ENCODE data around the gene CD300LF. TPM values are rescaled to one million over a fixed set of nuclear protein-coding genes. Genes with fewer than 3 reads are reported as not detected.

The CD300LF gene
- total and polyA plus RNA-seq, 10 of the 15 experiments (the other 5 are each of a cell fraction or from before 2014, with no cell fraction given), result 0.15 TPM; not detected in 9

DNA sequence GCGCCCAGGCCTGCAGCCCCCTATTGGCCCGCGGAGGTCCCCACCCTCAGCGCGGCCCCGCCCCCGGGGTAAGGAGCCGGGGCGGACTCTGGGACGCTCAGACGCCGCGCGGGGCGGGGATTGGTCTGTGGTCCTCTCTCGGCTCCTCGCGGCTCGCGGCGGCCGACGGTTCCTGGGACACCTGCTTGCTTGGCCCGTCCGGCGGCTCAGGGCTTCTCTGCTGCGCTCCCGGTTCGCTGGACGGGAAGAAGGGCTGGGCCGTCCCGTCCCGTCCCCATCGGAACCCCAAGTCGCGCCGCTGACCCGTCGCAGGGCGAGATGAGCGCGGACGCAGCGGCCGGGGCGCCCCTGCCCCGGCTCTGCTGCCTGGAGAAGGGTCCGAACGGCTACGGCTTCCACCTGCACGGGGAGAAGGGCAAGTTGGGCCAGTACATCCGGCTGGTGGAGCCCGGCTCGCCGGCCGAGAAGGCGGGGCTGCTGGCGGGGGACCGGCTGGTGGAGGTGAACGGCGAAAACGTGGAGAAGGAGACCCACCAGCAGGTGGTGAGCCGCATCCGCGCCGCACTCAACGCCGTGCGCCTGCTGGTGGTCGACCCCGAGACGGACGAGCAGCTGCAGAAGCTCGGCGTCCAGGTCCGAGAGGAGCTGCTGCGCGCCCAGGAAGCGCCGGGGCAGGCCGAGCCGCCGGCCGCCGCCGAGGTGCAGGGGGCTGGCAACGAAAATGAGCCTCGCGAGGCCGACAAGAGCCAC, 36.0 kb upstream of the CD300LF start, which contains the start of gene NHERF1:
Gene NHERF1 (plus strand): TSS at position 100 of the 750 bp plus-strand sequence. CDS start 219 bp downstream, at position 319.
- Histone ChIP-seq H3K27ac (ENCODE audit: control insufficient read depth, insufficient read depth) (peak within 1 kb of the TSS; percentile 64), H4K20me1 (ENCODE audit: control insufficient read depth, insufficient read depth) (no peaks in the 10 kb centered on the region), H3K4me2 (ENCODE audit: control insufficient read depth, insufficient read depth) (peak within 1 kb of the TSS; percentile 92), H3K9me3 (replicated peaks; ENCODE audit: control insufficient read depth, insufficient read depth, low read length) (no peaks in the 10 kb centered on the region), H3K79me2 (ENCODE audit: control insufficient read depth, insufficient read depth, low read length) (peaks cover 33% of the 10 kb centered on the region), H3K9ac (ENCODE audit: control insufficient read depth, insufficient read depth, low read length) (peak within 1 kb of the TSS; percentile 73), H3K27me3 (replicated peaks in 1 of 2; ENCODE audit: control insufficient read depth in 2 of 2, insufficient read depth in 2 of 2, low read length in 1 of 2) (no peaks in the 10 kb centered on the region), H3K4me1 (ENCODE audit: control insufficient read depth, insufficient read depth, low read length) (peaks cover 6% of the 10 kb centered on the region), H2AFZ (ENCODE audit: control insufficient read depth, low read depth, low read length) (peak within 1 kb of the TSS; percentile 71), H3K4me3 (peak within 1 kb of the TSS; percentile 96), H3K36me3 (ENCODE audit: control insufficient read depth in 2 of 2, insufficient read depth in 2 of 2, low read length in 1 of 2) (no peaks in the 10 kb centered on the region)
- ATAC-seq, result peak; percentile 96
- BruUV-seq (replicated peaks), result TSS peak; percentile 83
- CTCF ChIA-PET, result interaction anchor here (0.7 to 4.3 kb wide), 11 partner anchors 10 to 1418 kb away, joined by 3 to 43 read pairs (median 7); partner anchors contain the start of gene RAB37
- POLR2A ChIA-PET, result interaction anchor here (0.7 to 3.4 kb wide), 4 partner anchors 11 to 124 kb away, joined by 3 to 16 read pairs (median 9); partner anchors contain the start of genes FDXR and NAT9
- in situ Hi-C loops (cut with MboI) (no loop called here), intact Hi-C loops (cut with micrococcal nuclease; ENCODE audit: unreplicated experiment) (no loop called here)
- FAIRE-seq, result no peak
- DNase-seq (ENCODE audit: low read depth, low spot score), result peak; percentile 60
- WGBS (ENCODE audit: insufficient coverage, insufficient replicate concordance, low lambda C conversion rate, missing lambda C conversion rate), result under 1% methylated on average over 52 of the region's 90 CpGs
- RAD21 ChIA-PET (ENCODE audit: unreplicated experiment), result interaction anchor here (0.6 to 2.9 kb wide), 6 partner anchors 11 to 130 kb away, joined by 3 to 11 read pairs (median 6); partner anchors contain the start of gene FDXR
- SMC1A ChIA-PET (ENCODE audit: uncharacterized antibody, unreplicated experiment), result interaction anchor here (0.9 to 3.1 kb wide), 7 partner anchors 11 to 91 kb away, joined by 3 to 10 read pairs (median 6); partner anchors contain the start of genes NAT9 and RAB37
- TF ChIP-seq, protein P1, sequence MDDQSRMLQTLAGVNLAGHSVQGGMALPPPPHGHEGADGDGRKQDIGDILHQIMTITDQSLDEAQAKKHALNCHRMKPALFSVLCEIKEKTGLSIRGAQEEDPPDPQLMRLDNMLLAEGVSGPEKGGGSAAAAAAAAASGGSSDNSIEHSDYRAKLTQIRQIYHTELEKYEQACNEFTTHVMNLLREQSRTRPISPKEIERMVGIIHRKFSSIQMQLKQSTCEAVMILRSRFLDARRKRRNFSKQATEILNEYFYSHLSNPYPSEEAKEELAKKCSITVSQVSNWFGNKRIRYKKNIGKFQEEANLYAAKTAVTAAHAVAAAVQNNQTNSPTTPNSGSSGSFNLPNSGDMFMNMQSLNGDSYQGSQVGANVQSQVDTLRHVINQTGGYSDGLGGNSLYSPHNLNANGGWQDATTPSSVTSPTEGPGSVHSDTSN (IDR thresholded peaks at IDR 0.05; ENCODE audit: insufficient replicate concordance, low read depth, low read length), result no peak
- TF ChIP-seq HDAC6 (IDR thresholded peaks at IDR 0.05; ENCODE audit: unreplicated experiment), result peak; percentile 28
- no peak for TF ChIP-seq EED (IDR thresholded peaks at IDR 0.05; ENCODE audit: low read depth)
- no peak for TF ChIP-seq HCFC1 (IDR thresholded peaks at IDR 0.05; ENCODE audit: low read length)
- TF ChIP-seq NFIC (IDR thresholded peaks at IDR 0.05; ENCODE audit: low read depth, low read length), result no peak
- no peak for TF ChIP-seq SIX5 (IDR thresholded peaks at IDR 0.05; ENCODE audit: low read depth, low read length, severe bottlenecking)
- no peak for TF ChIP-seq MTA3 (IDR thresholded peaks at IDR 0.05; ENCODE audit: borderline replicate concordance, low read length)
- TF ChIP-seq FOS (IDR thresholded peaks at IDR 0.05; ENCODE audit: borderline replicate concordance, extremely low read depth, insufficient read length), result no peak
- TF ChIP-seq NR2F1 (conservative IDR thresholded peaks at IDR 0.05), result peak; percentile 43; the same call in 1 of the 2 replicates
- no peak for TF ChIP-seq ZBTB4 (CRISPR knock-in tag; IDR thresholded peaks at IDR 0.05)
- no peak for TF ChIP-seq PKNOX1 (IDR thresholded peaks at IDR 0.05)
- peak; percentile 64; the same call in 1 of the 2 replicates for TF ChIP-seq SMAD5 (IDR thresholded peaks at IDR 0.05; ENCODE audit: low read depth)
- TF ChIP-seq, protein P2, sequence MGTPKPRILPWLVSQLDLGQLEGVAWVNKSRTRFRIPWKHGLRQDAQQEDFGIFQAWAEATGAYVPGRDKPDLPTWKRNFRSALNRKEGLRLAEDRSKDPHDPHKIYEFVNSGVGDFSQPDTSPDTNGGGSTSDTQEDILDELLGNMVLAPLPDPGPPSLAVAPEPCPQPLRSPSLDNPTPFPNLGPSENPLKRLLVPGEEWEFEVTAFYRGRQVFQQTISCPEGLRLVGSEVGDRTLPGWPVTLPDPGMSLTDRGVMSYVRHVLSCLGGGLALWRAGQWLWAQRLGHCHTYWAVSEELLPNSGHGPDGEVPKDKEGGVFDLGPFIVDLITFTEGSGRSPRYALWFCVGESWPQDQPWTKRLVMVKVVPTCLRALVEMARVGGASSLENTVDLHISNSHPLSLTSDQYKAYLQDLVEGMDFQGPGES (IDR thresholded peaks at IDR 0.05), result no peak
- no peak for TF ChIP-seq SREBF1 (IDR thresholded peaks at IDR 0.05; ENCODE audit: low read length)
- peak; percentile 98 for TF ChIP-seq TAF1 (IDR thresholded peaks at IDR 0.05; ENCODE audit: borderline replicate concordance, low read depth, low read length)
- TF ChIP-seq KAT2A (conservative IDR thresholded peaks at IDR 0.05; ENCODE audit: control insufficient read depth, low read depth, low read length), result no peak
